Activated CD8-positive, alpha-beta memory T cell treated with anti-CD3 and anti-CD28 coated beads, Interleukin-2, amount 50 U/mL, for 1 hour (primary cell): ENCODE results near the gene TMPRSS4.

Experiments used
- DNase-seq: peaks from one replicate; pipeline ENCODE4 v3.0.0-alpha.2; 2020; ENCODE audit errors: extremely low read depth

TMPRSS4 gene

GRCh38 chr11:118153976-118154375 lies 77.1 kb downstream of the TMPRSS4 start:
- no peak for DNase-seq

- DNase-seq, result no peak
Observed at GRCh38 chr11:118154641-118155040, 77.8 kb downstream of the TMPRSS4 start.

GRCh38 chr11:118155776-118156530 lies 79.1 kb downstream of the TMPRSS4 start:
- DNase-seq, result no peak

- no peak for DNase-seq
Observed at GRCh38 chr11:118156531-118157185, 79.8 kb downstream of the TMPRSS4 start.

- DNase-seq, result no peak
Observed at GRCh38 chr11:118157186-118157895, 80.5 kb downstream of the TMPRSS4 start.

GRCh38 chr11:118161786-118162185 lies 84.9 kb downstream of the TMPRSS4 start:
- no peak for DNase-seq

GRCh38 chr11:118162846-118163245 lies 86.0 kb downstream of the TMPRSS4 start:
- DNase-seq, result no peak

- DNase-seq, result no peak
Observed at GRCh38 chr11:118163494-118163893, 86.6 kb downstream of the TMPRSS4 start.

GRCh38 chr11:118164885-118165284 lies 88.0 kb downstream of the TMPRSS4 start:
- DNase-seq, result no peak

GRCh38 chr11:118166641-118167040 lies 89.8 kb downstream of the TMPRSS4 start:
- no peak for DNase-seq

GRCh38 chr11:118167253-118167652 lies 90.4 kb downstream of the TMPRSS4 start:
- DNase-seq, result no peak

- DNase-seq, result no peak
Observed at GRCh38 chr11:118167906-118168305, 91.0 kb downstream of the TMPRSS4 start.

- no peak for DNase-seq
Observed at GRCh38 chr11:118168316-118168715, 91.4 kb downstream of the TMPRSS4 start.

- no peak for DNase-seq
Observed at GRCh38 chr11:118168751-118169150, 91.9 kb downstream of the TMPRSS4 start.

- no peak for DNase-seq
Observed at GRCh38 chr11:118169300-118170140, 92.6 kb downstream of the TMPRSS4 start.

- no peak for DNase-seq
Observed at GRCh38 chr11:118170231-118170630, 93.4 kb downstream of the TMPRSS4 start.

GRCh38 chr11:118170882-118171268 lies 94.0 kb downstream of the TMPRSS4 start:
- DNase-seq, result no peak
